MM.1S (cell line): Measurements from ENCODE around the gene ELAVL4.

Experiments used
- DNase-seq: peaks from one replicate; pipeline ENCODE4 v3.0.0-alpha.2; 2015
- H2AFZ ChIP-seq: fragments of 300-600 bp; sonication (generic); 2 replicates; pipeline ENCODE4 v1.6.0; 2016; ENCODE audit warnings: antibody characterized with exemption, low read length
- H3F3A ChIP-seq: fragments of 300-600 bp; sonication (generic); 2 replicates; pipeline ENCODE4 v1.6.1; 2016; ENCODE audit warnings: mild to moderate bottlenecking, antibody characterized with exemption, low read length, moderate library complexity, mixed read lengths; ENCODE audit not compliant: insufficient read depth
- H3K27ac ChIP-seq: fragments of 300-600 bp; sonication (generic); 2 replicates; pipeline ENCODE4 v1.5.1; 2016; ENCODE audit warnings: mild to moderate bottlenecking, low read length
- H3K27me3 ChIP-seq: fragments of 300-600 bp; sonication (generic); replicated peaks from 2 replicates; pipeline ENCODE4 v1.6.0; 2016; ENCODE audit warnings: low read length; ENCODE audit not compliant: insufficient read depth
- H3K36me3 ChIP-seq: fragments of 300-600 bp; sonication (generic); replicated peaks from 2 replicates; pipeline ENCODE4 v1.6.1; 2016; ENCODE audit warnings: mild to moderate bottlenecking, low read length, mixed read lengths; ENCODE audit not compliant: insufficient read depth
- H3K4me1 ChIP-seq: fragments of 300-600 bp; sonication (generic); 2 replicates; pipeline ENCODE4 v1.6.1; 2016; ENCODE audit warnings: low read length, mixed read lengths
- H3K4me2 ChIP-seq: fragments of 300-600 bp; sonication (generic); 2 replicates; pipeline ENCODE4 v1.6.0; 2016; ENCODE audit warnings: low read depth, low read length
- H3K4me3 ChIP-seq: fragments of 300-600 bp; sonication (generic); 2 replicates; pipeline ENCODE4 v1.5.1; 2016; ENCODE audit warnings: low read length, mixed read lengths
- H3K79me2 ChIP-seq: fragments of 300-600 bp; sonication (generic); 2 replicates; pipeline ENCODE4 v1.6.1; 2016; ENCODE audit warnings: mixed run types, low read length, mixed read lengths
- H3K9ac ChIP-seq: fragments of 300-600 bp; sonication (generic); 2 replicates; pipeline ENCODE4 v1.6.1; 2016; ENCODE audit warnings: low read length, mixed read lengths
- H3K9me2 ChIP-seq: fragments of 300-600 bp; sonication (generic); replicated peaks from 2 replicates; pipeline ENCODE4 v1.6.1; 2016; ENCODE audit warnings: mild to moderate bottlenecking, low read length, mixed read lengths; ENCODE audit not compliant: insufficient read depth
- H3K9me3 ChIP-seq: fragments of 300-600 bp; sonication (generic); replicated peaks from 2 replicates; pipeline ENCODE4 v1.6.1; 2016; ENCODE audit warnings: mild to moderate bottlenecking, low read length, mixed read lengths; ENCODE audit not compliant: insufficient read depth
- H4K20me1 ChIP-seq: fragments of 300-600 bp; sonication (generic); 2 replicates; pipeline ENCODE4 v1.6.1; 2016; ENCODE audit warnings: mild to moderate bottlenecking, low read length, moderate library complexity, mixed read lengths; ENCODE audit not compliant: insufficient read depth
- EZH2 ChIP-seq: fragments of 300-600 bp; sonication (generic); optimal IDR thresholded peaks from 2 replicates; pipeline ENCODE3; 2017; ENCODE audit warnings: low read depth, mild to moderate bottlenecking, antibody characterized with exemption, low read length, mixed read lengths
- EZH2phosphoT487 ChIP-seq: fragments of 300-600 bp; sonication (generic); IDR thresholded peaks from 2 replicates; pipeline ENCODE4 v1.6.1; 2018; ENCODE audit warnings: antibody characterized with exemption, low read length
- TF ChIP-seq, protein P1 (sequence below): fragments of 300-600 bp; sonication (generic); IDR thresholded peaks from 2 replicates; pipeline ENCODE4 v1.5.1; 2016; ENCODE audit warnings: antibody characterized with exemption, low read length, mixed read lengths

Gene ELAVL4

DNA sequence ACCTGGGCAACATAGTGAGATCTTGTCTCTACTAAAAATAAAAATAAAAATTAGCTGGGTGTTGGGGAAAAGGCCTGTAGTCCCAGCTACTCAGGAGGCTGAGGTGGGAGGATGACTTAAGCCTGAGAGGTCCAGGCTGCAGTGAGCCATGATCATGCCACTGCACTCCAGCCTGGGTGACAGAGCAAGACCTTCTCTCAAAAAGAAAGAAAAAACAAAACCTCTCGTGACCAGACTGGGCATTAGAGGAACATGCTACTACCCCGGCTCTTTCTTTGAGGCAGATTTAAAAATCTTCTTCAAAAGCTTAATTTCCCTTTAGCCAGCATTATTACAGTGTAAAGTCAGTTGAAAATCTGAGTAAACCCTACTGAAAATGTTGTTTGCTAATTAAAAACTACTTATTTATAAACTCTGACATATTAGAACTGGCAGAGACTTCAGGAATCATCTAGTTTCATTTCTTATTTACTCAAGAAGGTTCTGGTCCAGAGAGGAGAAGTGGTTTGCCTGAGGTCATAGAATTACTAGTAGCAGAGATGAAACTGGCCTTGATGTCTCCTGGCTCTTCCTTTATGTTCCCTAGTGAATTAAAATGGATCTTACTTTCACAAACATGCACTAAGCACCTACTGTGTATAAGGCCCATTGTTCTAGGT is 11.6 kb upstream of the ELAVL4 start:
- no peak overlapping the region for H3K9ac ChIP-seq
- H3F3A ChIP-seq = no peaks in the 10 kb centered on the region; the same call in 1 of the 2 replicates
- H4K20me1 ChIP-seq = no peaks in the 10 kb centered on the region
- H3K9me2 ChIP-seq = no peaks in the 10 kb centered on the region
- no peak for DNase-seq
- H3K27ac ChIP-seq = no peak overlapping the region; the same call in 1 of the 2 replicates
- H3K4me3 ChIP-seq = no peak overlapping the region
- H2AFZ ChIP-seq = no peak overlapping the region
- H3K27me3 ChIP-seq = no peaks in the 10 kb centered on the region
- TF ChIP-seq, protein P1, sequence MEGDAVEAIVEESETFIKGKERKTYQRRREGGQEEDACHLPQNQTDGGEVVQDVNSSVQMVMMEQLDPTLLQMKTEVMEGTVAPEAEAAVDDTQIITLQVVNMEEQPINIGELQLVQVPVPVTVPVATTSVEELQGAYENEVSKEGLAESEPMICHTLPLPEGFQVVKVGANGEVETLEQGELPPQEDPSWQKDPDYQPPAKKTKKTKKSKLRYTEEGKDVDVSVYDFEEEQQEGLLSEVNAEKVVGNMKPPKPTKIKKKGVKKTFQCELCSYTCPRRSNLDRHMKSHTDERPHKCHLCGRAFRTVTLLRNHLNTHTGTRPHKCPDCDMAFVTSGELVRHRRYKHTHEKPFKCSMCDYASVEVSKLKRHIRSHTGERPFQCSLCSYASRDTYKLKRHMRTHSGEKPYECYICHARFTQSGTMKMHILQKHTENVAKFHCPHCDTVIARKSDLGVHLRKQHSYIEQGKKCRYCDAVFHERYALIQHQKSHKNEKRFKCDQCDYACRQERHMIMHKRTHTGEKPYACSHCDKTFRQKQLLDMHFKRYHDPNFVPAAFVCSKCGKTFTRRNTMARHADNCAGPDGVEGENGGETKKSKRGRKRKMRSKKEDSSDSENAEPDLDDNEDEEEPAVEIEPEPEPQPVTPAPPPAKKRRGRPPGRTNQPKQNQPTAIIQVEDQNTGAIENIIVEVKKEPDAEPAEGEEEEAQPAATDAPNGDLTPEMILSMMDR = no peak
- no peaks in the 10 kb centered on the region for H3K9me3 ChIP-seq
- H3K79me2 ChIP-seq = no peaks in the 10 kb centered on the region
- H3K36me3 ChIP-seq = no peaks in the 10 kb centered on the region
- H3K4me2 ChIP-seq = no peak overlapping the region
- peaks cover 10% of the 10 kb centered on the region for H3K4me1 ChIP-seq

DNA sequence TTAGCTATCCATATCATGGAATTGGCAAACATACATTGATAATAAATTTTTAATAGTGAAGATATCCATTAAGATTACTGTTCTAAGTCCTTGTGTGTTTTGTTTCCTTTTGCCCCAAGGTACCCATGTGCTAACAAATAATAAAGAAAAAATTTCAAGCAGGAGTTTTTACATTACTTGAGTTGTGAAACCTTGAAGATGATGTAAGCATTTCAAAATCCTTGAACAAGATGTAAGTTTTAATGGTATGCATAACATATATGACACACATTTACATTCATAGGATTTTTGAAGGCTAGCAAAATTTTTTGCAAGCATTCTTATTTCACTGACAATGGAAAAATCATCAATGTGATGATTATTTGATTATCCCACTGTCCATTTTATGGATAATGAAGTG is 10.9 kb upstream of the ELAVL4 start:
- H3K4me2 ChIP-seq = no peak overlapping the region
- no peaks in the 10 kb centered on the region for H3K9me3 ChIP-seq
- H4K20me1 ChIP-seq = no peaks in the 10 kb centered on the region
- no peaks in the 10 kb centered on the region for H3K79me2 ChIP-seq
- TF ChIP-seq, protein P1 = no peak
- no peak for TF ChIP-seq EZH2
- no peak for TF ChIP-seq EZH2phosphoT487
- no peaks in the 10 kb centered on the region; the same call in 1 of the 2 replicates for H3F3A ChIP-seq
- H3K27ac ChIP-seq = no peak overlapping the region; the same call in 1 of the 2 replicates
- H3K36me3 ChIP-seq = no peaks in the 10 kb centered on the region
- DNase-seq = no peak
- H2AFZ ChIP-seq = no peak overlapping the region
- no peaks in the 10 kb centered on the region for H3K27me3 ChIP-seq
- no peak overlapping the region for H3K4me3 ChIP-seq
- peaks cover 10% of the 10 kb centered on the region for H3K4me1 ChIP-seq
- H3K9ac ChIP-seq = no peak overlapping the region
- H3K9me2 ChIP-seq = no peaks in the 10 kb centered on the region

DNA sequence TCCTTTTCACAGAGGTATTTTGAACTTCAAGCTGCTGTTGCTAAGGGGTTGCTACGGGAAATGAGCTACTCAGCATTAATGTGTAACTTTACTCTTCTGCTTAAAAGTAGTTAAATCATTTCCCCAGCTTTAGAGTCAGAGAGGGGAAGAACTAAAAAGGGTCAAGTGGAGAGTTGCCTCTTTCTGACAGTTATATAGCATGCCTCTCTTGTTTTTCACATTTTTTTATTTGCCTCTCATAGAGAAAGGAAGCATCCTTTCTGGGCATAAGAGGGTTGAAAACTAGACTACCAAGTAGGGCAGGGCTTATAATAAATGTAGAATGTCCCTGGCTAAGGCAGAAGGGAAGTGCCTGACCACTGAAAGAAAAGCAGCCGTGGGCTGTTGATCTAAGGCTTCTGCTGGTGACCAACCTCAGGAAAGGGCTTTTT is 10.1 kb upstream of the ELAVL4 start:
- H3K4me1 ChIP-seq = peaks cover 10% of the 10 kb centered on the region
- H3K9ac ChIP-seq = no peak overlapping the region
- H3K9me3 ChIP-seq = no peaks in the 10 kb centered on the region
- no peak overlapping the region for H3K4me3 ChIP-seq
- TF ChIP-seq EZH2phosphoT487 = no peak
- no peak overlapping the region for H2AFZ ChIP-seq
- H3K9me2 ChIP-seq = no peaks in the 10 kb centered on the region
- no peaks in the 10 kb centered on the region; the same call in 1 of the 2 replicates for H3F3A ChIP-seq
- peak; percentile 37 for DNase-seq
- no peaks in the 10 kb centered on the region for H3K27me3 ChIP-seq
- H3K27ac ChIP-seq = peak overlapping the region; percentile 38; the same call in 1 of the 2 replicates
- H3K36me3 ChIP-seq = no peaks in the 10 kb centered on the region
- H3K4me2 ChIP-seq = peak overlapping the region; percentile 23; the same call in 1 of the 2 replicates
- no peaks in the 10 kb centered on the region for H4K20me1 ChIP-seq
- no peaks in the 10 kb centered on the region for H3K79me2 ChIP-seq

DNA sequence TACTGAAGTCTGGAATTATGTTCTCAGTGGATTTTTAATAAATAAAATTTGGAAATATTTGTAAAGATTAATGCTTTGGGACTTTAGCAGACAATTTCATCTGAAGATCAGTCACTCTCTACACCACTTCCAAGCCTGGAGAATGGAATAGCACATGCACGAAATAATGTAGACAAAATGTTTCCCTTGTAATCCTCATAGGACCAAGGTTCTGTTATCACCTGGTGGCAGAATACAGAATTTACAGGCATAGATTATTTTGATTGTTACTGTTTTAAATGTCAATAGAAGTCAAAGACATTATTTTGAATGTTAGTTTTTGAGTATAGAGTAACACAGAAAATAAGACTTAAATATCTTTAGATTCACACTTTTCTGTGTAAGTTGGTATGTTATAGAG is 9.1 kb upstream of the ELAVL4 start:
- no peak for DNase-seq
- TF ChIP-seq EZH2 = no peak
- no peak for TF ChIP-seq EZH2phosphoT487
- TF ChIP-seq, protein P1 = no peak
- no peak overlapping the region for H3K4me2 ChIP-seq

More for the DNA sequence above, 9.1 kb upstream of the ELAVL4 start:
- no peak overlapping the region for H2AFZ ChIP-seq
- H3K36me3 ChIP-seq = no peaks in the 10 kb centered on the region
- H3K27me3 ChIP-seq = no peaks in the 10 kb centered on the region
- H3K4me3 ChIP-seq = no peak overlapping the region
- H3K9me3 ChIP-seq = no peaks in the 10 kb centered on the region
- no peaks in the 10 kb centered on the region; the same call in 1 of the 2 replicates for H3F3A ChIP-seq
- peaks cover 10% of the 10 kb centered on the region for H3K4me1 ChIP-seq
- no peak overlapping the region for H3K27ac ChIP-seq
- no peak overlapping the region for H3K9ac ChIP-seq
- no peaks in the 10 kb centered on the region for H3K79me2 ChIP-seq
- no peaks in the 10 kb centered on the region for H4K20me1 ChIP-seq
- no peaks in the 10 kb centered on the region for H3K9me2 ChIP-seq
